Measurements from ENCODE around the gene FAM171A1. TPM values are rescaled to one million over a fixed set of nuclear protein-coding genes. Genes with fewer than 3 reads are reported as not detected.
"Not testable (repeated sequence)": the region's sequence is repeated elsewhere in the genome, so short reads cannot be mapped to it uniquely, and the experiment has no call there.

FAM171A1 gene
- total and polyA plus RNA-seq, 4 donors = 3.4 to 23.5 (median 9.7) TPM

DNA sequence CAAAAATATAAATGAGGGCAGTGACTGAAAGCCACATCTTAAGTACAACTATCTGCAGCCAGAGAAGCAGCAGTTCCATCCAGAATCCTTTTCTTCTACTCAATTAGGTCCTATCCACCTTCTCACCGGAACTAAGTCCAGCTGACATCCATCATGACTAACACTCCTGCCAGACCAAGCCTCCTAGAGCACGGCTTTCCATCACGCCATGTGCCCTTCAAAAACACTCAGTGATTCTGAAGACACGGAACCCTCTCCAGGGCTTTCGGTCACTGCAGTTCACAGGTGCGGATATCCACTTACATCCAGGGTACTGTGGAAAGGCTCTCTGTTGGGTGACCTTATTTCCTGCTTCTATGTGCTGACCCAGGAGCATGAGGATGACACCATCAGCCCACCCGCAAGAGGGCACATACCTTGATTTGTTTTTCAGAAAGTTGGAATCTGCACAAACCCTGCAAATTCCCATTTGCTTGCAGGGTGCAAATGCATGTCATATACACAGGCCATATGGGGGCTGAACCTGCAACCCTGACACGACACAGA lies 64.3 kb downstream of the FAM171A1 start:
- Histone ChIP-seq H3K36me3 (ENCODE audit: control insufficient read depth in 4 of 4, insufficient read depth in 4 of 4, low read length in 4 of 4) (no peaks in the 10 kb centered on the region), H3K4me1 (ENCODE audit: control insufficient read depth in 5 of 5, insufficient read depth in 5 of 5, low read length in 5 of 5) (peaks cover 0 to 11% (median 4%) of the 10 kb centered on the region in 5 donors), H3K4me3 (no peak overlapping the region), H3K27ac (ENCODE audit: low read depth in 1 of 2, low read length in 1 of 2) (no peak overlapping the region), H3K9ac (ENCODE audit: insufficient read depth in 1 of 2, low read length in 2 of 2) (no peak overlapping the region), H3K9me3 (ENCODE audit: control insufficient read depth in 4 of 4, insufficient read depth in 3 of 4, low read length in 3 of 4) (no peaks in the 10 kb centered on the region), H3K27me3 (ENCODE audit: control insufficient read depth in 3 of 3, insufficient read depth in 3 of 3, low read length in 2 of 3) (no peaks in the 10 kb centered on the region)
- DNase-seq (no peak), ATAC-seq (ENCODE audit: insufficient read depth, low FRiP score) (no peak)
- 91 to 95% methylated on average over 8 of the region's 8 CpGs for WGBS, 2 donors
- TF ChIP-seq, protein P1, sequence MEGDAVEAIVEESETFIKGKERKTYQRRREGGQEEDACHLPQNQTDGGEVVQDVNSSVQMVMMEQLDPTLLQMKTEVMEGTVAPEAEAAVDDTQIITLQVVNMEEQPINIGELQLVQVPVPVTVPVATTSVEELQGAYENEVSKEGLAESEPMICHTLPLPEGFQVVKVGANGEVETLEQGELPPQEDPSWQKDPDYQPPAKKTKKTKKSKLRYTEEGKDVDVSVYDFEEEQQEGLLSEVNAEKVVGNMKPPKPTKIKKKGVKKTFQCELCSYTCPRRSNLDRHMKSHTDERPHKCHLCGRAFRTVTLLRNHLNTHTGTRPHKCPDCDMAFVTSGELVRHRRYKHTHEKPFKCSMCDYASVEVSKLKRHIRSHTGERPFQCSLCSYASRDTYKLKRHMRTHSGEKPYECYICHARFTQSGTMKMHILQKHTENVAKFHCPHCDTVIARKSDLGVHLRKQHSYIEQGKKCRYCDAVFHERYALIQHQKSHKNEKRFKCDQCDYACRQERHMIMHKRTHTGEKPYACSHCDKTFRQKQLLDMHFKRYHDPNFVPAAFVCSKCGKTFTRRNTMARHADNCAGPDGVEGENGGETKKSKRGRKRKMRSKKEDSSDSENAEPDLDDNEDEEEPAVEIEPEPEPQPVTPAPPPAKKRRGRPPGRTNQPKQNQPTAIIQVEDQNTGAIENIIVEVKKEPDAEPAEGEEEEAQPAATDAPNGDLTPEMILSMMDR (IDR thresholded peaks at IDR 0.05; ENCODE audit: control extremely low read depth, extremely low read depth) = no peak

- 92 to 93% methylated on average over 6 of the region's 6 CpGs for WGBS, 2 donors
- H3K27ac ChIP-seq (ENCODE audit: low read depth in 1 of 2, low read length in 1 of 2) = no peak overlapping the region
- peaks cover 0 to 7% (median under 1%) of the 10 kb centered on the region in 5 donors for H3K4me1 ChIP-seq (ENCODE audit: control insufficient read depth in 5 of 5, insufficient read depth in 5 of 5, low read length in 5 of 5)
- TF ChIP-seq, protein P1 (IDR thresholded peaks at IDR 0.05; ENCODE audit: control extremely low read depth, extremely low read depth) = no peak
- no peak overlapping the region for H3K4me3 ChIP-seq
- H3K27me3 ChIP-seq (ENCODE audit: control insufficient read depth in 3 of 3, insufficient read depth in 3 of 3, low read length in 2 of 3) = no peaks in the 10 kb centered on the region
- DNase-seq (no peak), ATAC-seq (ENCODE audit: insufficient read depth, low FRiP score) (no peak)
- H3K9ac ChIP-seq (ENCODE audit: insufficient read depth in 1 of 2, low read length in 2 of 2) = no peak overlapping the region
- no peaks in the 10 kb centered on the region for H3K9me3 ChIP-seq (ENCODE audit: control insufficient read depth in 4 of 4, insufficient read depth in 3 of 4, low read length in 3 of 4)
- H3K36me3 ChIP-seq (ENCODE audit: control insufficient read depth in 4 of 4, insufficient read depth in 4 of 4, low read length in 4 of 4) = no peaks in the 10 kb centered on the region
Measured at GRCh38 chr10:15305634-15306033, 65.5 kb downstream of the FAM171A1 start.

GRCh38 chr10:15305161-15305560 lies 65.9 kb downstream of the FAM171A1 start:
- no peak for ATAC-seq (ENCODE audit: insufficient read depth, low FRiP score)
- H3K36me3 ChIP-seq (ENCODE audit: control insufficient read depth in 4 of 4, insufficient read depth in 4 of 4, low read length in 4 of 4) = no peaks in the 10 kb centered on the region
- H3K9me3 ChIP-seq (ENCODE audit: control insufficient read depth in 4 of 4, insufficient read depth in 3 of 4, low read length in 3 of 4) = no peaks in the 10 kb centered on the region
- H3K4me3 ChIP-seq = no peak overlapping the region
- DNase-seq = no peak
- peaks cover 0 to 7% (median 0%) of the 10 kb centered on the region in 5 donors for H3K4me1 ChIP-seq (ENCODE audit: control insufficient read depth in 5 of 5, insufficient read depth in 5 of 5, low read length in 5 of 5)
- 94 to 95% methylated on average over 2 of the region's 2 CpGs for WGBS, 2 donors
- TF ChIP-seq, protein P1 (IDR thresholded peaks at IDR 0.05; ENCODE audit: control extremely low read depth, extremely low read depth) = no peak
- H3K9ac ChIP-seq (ENCODE audit: insufficient read depth in 1 of 2, low read length in 2 of 2) = no peak overlapping the region
- H3K27ac ChIP-seq (ENCODE audit: low read depth in 1 of 2, low read length in 1 of 2) = no peak overlapping the region
- H3K27me3 ChIP-seq (ENCODE audit: control insufficient read depth in 3 of 3, insufficient read depth in 3 of 3, low read length in 2 of 3) = no peaks in the 10 kb centered on the region

- not testable (repeated sequence) for DNase-seq; H3K4me3 ChIP-seq; H3K27me3 ChIP-seq (ENCODE audit: control insufficient read depth in 3 of 3, insufficient read depth in 3 of 3, low read length in 2 of 3); H3K9ac ChIP-seq (ENCODE audit: insufficient read depth in 1 of 2, low read length in 2 of 2); H3K9me3 ChIP-seq (ENCODE audit: control insufficient read depth in 4 of 4, insufficient read depth in 3 of 4, low read length in 3 of 4); H3K4me1 ChIP-seq (ENCODE audit: control insufficient read depth in 5 of 5, insufficient read depth in 5 of 5, low read length in 5 of 5); H3K36me3 ChIP-seq (ENCODE audit: control insufficient read depth in 4 of 4, insufficient read depth in 4 of 4, low read length in 4 of 4); H3K27ac ChIP-seq (ENCODE audit: low read depth in 1 of 2, low read length in 1 of 2); ATAC-seq (ENCODE audit: insufficient read depth, low FRiP score)
- 95 to 96% methylated on average over 15 of the region's 15 CpGs for WGBS, 2 donors
Measured at GRCh38 chr10:15302188-15302956, 68.7 kb downstream of the FAM171A1 start.

Data from lung (tissue), 12 donors.